A549 treated with GW870086 at 1 μM for 4 hours (cell line): ENCODE data around the gene NANOG. TPM values are rescaled to one million over a fixed set of nuclear protein-coding genes. Genes with fewer than 3 reads are reported as not detected.

ENCODE experiments used
- total RNA-seq: library from RNA; stranded (reverse); fragments of 200-300 nt; extraction: Qiagen RNA extraction; gene quantifications from 5 replicates; pipeline ENCODE4 v1.2.3, GENCODE V29; 2022; ENCODE audit warnings: low read depth

NANOG gene
- total RNA-seq = not detected in 5 replicates

DNA sequence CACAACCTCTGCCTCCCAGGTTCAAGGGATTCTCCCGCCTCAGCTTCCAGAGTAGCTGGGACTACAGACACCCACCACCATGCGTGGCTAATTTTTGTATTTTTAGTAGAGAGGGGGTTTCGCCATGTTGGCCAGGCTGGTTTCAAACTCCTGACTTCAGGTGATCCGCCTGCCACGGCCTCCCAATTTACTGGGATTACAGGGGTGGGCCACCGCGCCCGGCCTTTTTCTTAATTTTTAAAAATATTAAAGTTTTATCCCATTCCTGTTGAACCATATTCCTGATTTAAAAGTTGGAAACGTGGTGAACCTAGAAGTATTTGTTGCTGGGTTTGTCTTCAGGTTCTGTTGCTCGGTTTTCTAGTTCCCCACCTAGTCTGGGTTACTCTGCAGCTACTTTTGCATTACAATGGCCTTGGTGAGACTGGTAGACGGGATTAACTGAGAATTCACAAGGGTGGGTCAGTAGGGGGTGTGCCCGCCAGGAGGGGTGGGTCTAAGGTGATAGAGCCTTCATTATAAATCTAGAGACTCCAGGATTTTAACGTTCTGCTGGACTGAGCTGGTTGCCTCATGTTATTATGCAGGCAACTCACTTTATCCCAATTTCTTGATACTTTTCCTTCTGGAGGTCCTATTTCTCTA is at the start of gene NANOG:
NANOG (plus strand) TSS at position 519 of the 645 bp plus-strand sequence. CDS start 213 bp downstream, outside the sequence.

GRCh38 chr12:7747246-7747645 is 42.0 kb upstream of the NANOG start, which contains the start of gene CLEC4C:
Gene CLEC4C (minus strand): TSS chr12:7747375. CDS start chr12:7747348, 27 bp downstream.

Other genes starting within 250 kb of the NANOG start
- gene APOBEC1, start 123.5 kb upstream of the NANOG start, total RNA-seq = not detected in 5 replicates
- not detected in 5 replicates for gene GDF3, start 93.6 kb upstream of the NANOG start, total RNA-seq
- gene DPPA3, start 78.0 kb upstream of the NANOG start, total RNA-seq = not detected in 5 replicates
- not detected in 5 replicates for gene CLEC4C, start 42.0 kb upstream of the NANOG start, total RNA-seq
- not detected in 5 replicates for gene NANOGNB, start 24.2 kb upstream of the NANOG start, total RNA-seq
- 0.09 TPM in 1 of 5 replicates, not detected in the others for gene SLC2A14, start 83.5 kb downstream of the NANOG start, total RNA-seq
- 3.2 to 3.7 TPM (median 3.2 TPM) in 5 replicates for gene SLC2A3, start 146.8 kb downstream of the NANOG start, total RNA-seq
- gene FOXJ2, start 243.3 kb downstream of the NANOG start, total RNA-seq = 7.5 to 9.5 TPM (median 9.1 TPM) in 5 replicates